Renal pelvis (tissue), 12 donors: Measurements from ENCODE around the gene FAM234A. TPM values are rescaled to one million over a fixed set of nuclear protein-coding genes. Genes with fewer than 3 reads are reported as not detected.
"Not testable (repeated sequence)": the region's sequence is repeated elsewhere in the genome, so short reads cannot be mapped to it uniquely, and the experiment has no call there.

Source experiments
- DNase-seq: peaks from one replicate; pipeline ENCODE4 v3.0.0-alpha.2; 2013
- long read RNA-seq, 16 experiments: transcript quantifications; one replicate each; lab custom pipeline, GENCODE V29; 2026
- polyA plus RNA-seq, 3 donors: library from polyadenylated mRNA; unstranded; fragments of 120-200 nt; gene quantifications; one replicate each; pipeline ENCODE4 v1.2.1, GENCODE V29; 2013; ENCODE audit not compliant: insufficient read length in 3 of 3

Gene FAM234A, protein sequence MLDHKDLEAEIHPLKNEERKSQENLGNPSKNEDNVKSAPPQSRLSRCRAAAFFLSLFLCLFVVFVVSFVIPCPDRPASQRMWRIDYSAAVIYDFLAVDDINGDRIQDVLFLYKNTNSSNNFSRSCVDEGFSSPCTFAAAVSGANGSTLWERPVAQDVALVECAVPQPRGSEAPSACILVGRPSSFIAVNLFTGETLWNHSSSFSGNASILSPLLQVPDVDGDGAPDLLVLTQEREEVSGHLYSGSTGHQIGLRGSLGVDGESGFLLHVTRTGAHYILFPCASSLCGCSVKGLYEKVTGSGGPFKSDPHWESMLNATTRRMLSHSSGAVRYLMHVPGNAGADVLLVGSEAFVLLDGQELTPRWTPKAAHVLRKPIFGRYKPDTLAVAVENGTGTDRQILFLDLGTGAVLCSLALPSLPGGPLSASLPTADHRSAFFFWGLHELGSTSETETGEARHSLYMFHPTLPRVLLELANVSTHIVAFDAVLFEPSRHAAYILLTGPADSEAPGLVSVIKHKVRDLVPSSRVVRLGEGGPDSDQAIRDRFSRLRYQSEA
- 10 to 100 TPM; 85.7 to 90.9 (median 87.4) TPM for polyA plus RNA-seq
- long read RNA-seq, donor 1, transcript FAM234A-203 (13 exons, 3,213 nt), result major isoform, 6 of 11 reads
- long read RNA-seq, donor 1, partial matches to known transcripts, result 0 of 11 reads
- long read RNA-seq, donor 1, other reads (novel, unspliced or antisense), result 5 of 11 reads
- long read RNA-seq, donor 2, transcript FAM234A-203 (13 exons, 3,213 nt), result major isoform, 14 of 32 reads
- long read RNA-seq, donor 2, partial matches to known transcripts, result 17 of 32 reads
- long read RNA-seq, donor 2, other reads (novel, unspliced or antisense), result 0 of 32 reads
- long read RNA-seq, donor 3, transcript FAM234A-203 (13 exons, 3,213 nt), result major isoform, 6 of 6 reads
- long read RNA-seq, donor 3, partial matches to known transcripts, result 0 of 6 reads
- long read RNA-seq, donor 3, other reads (novel, unspliced or antisense), result 0 of 6 reads
- long read RNA-seq, donor 4, transcript FAM234A-203 (13 exons, 3,213 nt), result major isoform, 6 of 12 reads
- long read RNA-seq, donor 4, partial matches to known transcripts, result 6 of 12 reads
- long read RNA-seq, donor 4, other reads (novel, unspliced or antisense), result 0 of 12 reads
- long read RNA-seq, donor 5, partial matches to known transcripts, result 5 of 7 reads
- long read RNA-seq, donor 5, other reads (novel, unspliced or antisense), result 0 of 7 reads
- long read RNA-seq, donor 6, transcript FAM234A-203 (13 exons, 3,213 nt), result major isoform, 7 of 7 reads
- long read RNA-seq, donor 6, partial matches to known transcripts, result 0 of 7 reads
- long read RNA-seq, donor 6, other reads (novel, unspliced or antisense), result 0 of 7 reads
- long read RNA-seq, donor 7, transcript FAM234A-203 (13 exons, 3,213 nt), result major isoform, 7 of 24 reads
- long read RNA-seq, donor 7, partial matches to known transcripts, result 16 of 24 reads
- long read RNA-seq, donor 7, other reads (novel, unspliced or antisense), result 0 of 24 reads
- long read RNA-seq, donor 8, partial matches to known transcripts, result 0 of 1 reads
- long read RNA-seq, donor 8, other reads (novel, unspliced or antisense), result 0 of 1 reads
- long read RNA-seq, donor 9, transcript FAM234A-203 (13 exons, 3,213 nt), result major isoform, 9 of 16 reads
- long read RNA-seq, donor 9, partial matches to known transcripts, result 7 of 16 reads
- long read RNA-seq, donor 9, other reads (novel, unspliced or antisense), result 0 of 16 reads
- long read RNA-seq, donor 10, transcript FAM234A-203 (13 exons, 3,213 nt), result major isoform, 7 of 16 reads
- long read RNA-seq, donor 10, partial matches to known transcripts, result 9 of 16 reads
- long read RNA-seq, donor 10, other reads (novel, unspliced or antisense), result 0 of 16 reads
- long read RNA-seq, donor 11, transcript FAM234A-203 (13 exons, 3,213 nt), result major isoform, 6 of 23 reads
- long read RNA-seq, donor 11, partial matches to known transcripts, result 17 of 23 reads
- long read RNA-seq, donor 11, other reads (novel, unspliced or antisense), result 0 of 23 reads
- long read RNA-seq, donor 12, transcript FAM234A-203 (13 exons, 3,213 nt), result major isoform, 15 of 29 reads
- long read RNA-seq, donor 12, partial matches to known transcripts, result 12 of 29 reads
- long read RNA-seq, donor 12, other reads (novel, unspliced or antisense), result 0 of 29 reads
- long read RNA-seq, donor 13, partial matches to known transcripts, result 0 of 3 reads
- long read RNA-seq, donor 13, other reads (novel, unspliced or antisense), result 0 of 3 reads
- long read RNA-seq, donor 14, result 0 reads
- long read RNA-seq, donor 15, result 0 reads
- long read RNA-seq, donor 16, transcript FAM234A-203 (13 exons, 3,213 nt), result major isoform, 7 of 13 reads
- long read RNA-seq, donor 16, partial matches to known transcripts, result 6 of 13 reads
- long read RNA-seq, donor 16, other reads (novel, unspliced or antisense), result 0 of 13 reads

GRCh38 chr16:234468-235305, at the start of gene FAM234A:
FAM234A (plus strand) TSS chr16:234821; CDS start chr16:254414, 19,593 bp downstream.
- DNase-seq, result peak; percentile 93

- no peak for DNase-seq
Observed at GRCh38 chr16:185213-185612, 49.4 kb upstream of the FAM234A start.

DNA sequence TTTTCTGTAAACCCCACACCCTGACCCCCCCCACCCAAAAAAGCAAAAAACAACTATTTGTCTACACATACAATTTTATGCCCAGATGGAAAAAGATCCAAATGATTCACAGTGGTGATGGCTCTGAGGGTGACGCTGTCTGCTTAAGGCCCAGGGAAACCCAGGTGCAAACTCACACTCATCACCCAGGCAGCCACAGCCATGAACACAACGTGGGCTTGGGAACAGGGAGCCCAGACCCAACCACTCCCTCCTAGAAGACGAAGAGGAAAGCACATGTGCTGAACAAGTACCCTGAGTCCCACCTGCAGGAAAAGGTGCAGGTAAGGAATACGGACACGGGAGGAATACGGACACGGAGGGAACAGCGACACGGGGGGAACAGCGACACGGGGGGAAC, 48.9 kb upstream of the FAM234A start:
- DNase-seq, result no peak

- DNase-seq, result no peak
Observed at GRCh38 chr16:187330-187729, 47.3 kb upstream of the FAM234A start.

DNA sequence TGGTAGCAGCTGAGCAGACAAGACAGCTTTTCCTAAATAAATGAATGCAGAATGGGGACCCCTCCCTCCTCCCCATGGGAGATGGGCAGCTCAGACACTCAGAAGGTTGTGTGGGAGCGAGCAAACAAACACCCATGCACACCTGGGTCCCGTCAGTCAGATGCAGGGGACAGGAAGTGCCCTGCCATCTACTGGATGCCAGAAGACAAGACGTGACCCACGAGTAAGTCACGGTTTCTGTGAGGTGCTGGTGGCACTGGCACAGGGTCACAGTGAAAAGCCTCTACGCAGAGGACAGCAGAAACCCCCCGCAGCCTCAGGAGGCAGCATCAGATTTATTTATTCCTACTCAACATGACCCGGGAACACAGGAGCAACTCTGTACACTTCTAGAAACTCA, 45.9 kb upstream of the FAM234A start:
- DNase-seq, result no peak

GRCh38 chr16:189604-190186, 44.9 kb upstream of the FAM234A start:
- DNase-seq, result no peak

GRCh38 chr16:191831-192230, 42.8 kb upstream of the FAM234A start:
- no peak for DNase-seq

GRCh38 chr16:192686-193085, 41.9 kb upstream of the FAM234A start:
- DNase-seq, result no peak

DNA sequence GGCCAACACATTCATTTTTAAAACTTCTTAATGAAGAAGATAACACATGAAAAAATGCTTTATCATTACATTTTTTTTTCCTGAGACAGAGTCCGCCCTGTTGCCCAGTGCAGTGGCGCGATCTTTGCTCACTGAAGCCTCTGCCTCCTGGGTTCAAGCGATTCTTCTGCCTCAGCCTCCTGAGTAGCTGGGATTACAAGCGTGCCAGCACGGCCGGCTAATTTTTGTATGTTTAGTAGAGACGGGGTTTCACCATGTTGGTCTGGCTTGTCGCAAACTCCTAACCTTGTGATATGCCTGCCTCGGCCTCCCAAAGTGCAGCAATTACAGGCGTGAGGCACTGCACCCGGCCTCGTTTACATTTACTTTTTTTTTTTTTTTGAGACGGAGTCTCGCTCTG, 41.2 kb upstream of the FAM234A start:
- no peak for DNase-seq

GRCh38 chr16:194516-194915, 40.1 kb upstream of the FAM234A start:
- no peak for DNase-seq

DNA sequence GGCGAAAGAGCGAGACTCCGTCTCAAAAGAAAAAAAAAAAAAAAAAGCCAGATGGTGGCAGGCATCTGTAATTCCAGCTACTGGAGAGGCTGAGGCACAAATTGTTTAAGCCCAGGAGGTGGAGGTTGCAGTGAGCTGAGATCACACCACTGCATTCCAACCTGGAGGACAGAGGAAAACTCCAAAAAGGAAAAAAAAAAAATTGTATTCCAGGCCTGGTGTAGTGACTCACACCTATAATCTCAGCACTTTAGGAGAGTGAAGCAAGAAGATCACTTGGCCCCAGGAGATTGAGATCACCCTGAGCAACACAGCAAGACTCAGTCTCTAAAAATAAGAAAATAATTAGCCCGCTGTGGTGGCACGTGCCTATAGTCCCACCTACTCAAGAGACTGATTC, 34.2 kb upstream of the FAM234A start:
- no peak for DNase-seq

DNA sequence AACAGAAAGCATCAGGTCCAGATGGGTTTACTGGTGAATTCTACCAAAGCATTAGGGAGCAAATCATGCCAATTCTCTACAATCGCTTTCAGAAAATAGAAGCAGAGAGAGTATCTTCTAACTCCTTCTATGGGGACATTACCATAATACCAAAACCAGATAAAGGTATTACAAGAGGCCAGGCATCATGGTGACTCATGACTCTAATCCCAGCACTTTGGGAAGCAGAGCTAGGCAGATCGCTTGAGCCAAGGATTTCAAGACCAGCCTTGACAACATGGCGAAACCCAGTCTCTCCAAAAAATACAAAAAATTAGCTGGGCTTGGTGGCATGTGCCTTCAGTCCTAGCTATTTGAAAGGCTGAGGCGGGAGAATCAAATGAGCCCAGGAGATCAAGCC, 31.4 kb upstream of the FAM234A start:
- no peak for DNase-seq

DNA sequence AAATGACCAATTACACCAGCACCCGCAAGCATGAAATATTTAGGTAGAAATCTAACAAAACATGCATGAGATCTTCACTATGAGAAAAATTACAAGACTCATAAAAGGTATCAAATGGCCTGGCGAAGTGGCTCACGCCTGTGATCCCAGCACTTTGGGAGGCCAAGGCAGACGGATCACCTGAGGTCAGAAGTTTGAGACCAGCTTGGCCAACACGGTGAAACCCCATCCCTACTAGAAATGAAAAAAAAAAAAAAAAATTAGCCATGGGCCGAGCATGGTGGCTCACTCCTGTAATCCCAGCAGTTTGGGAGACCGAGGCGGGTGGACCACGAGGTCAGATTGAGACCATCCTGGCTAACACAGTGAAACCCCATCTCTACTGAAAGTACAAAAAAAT, 30.6 kb upstream of the FAM234A start:
- DNase-seq, result not testable (repeated sequence)

GRCh38 chr16:209359-209758, 25.3 kb upstream of the FAM234A start:
- not testable (repeated sequence) for DNase-seq

DNA sequence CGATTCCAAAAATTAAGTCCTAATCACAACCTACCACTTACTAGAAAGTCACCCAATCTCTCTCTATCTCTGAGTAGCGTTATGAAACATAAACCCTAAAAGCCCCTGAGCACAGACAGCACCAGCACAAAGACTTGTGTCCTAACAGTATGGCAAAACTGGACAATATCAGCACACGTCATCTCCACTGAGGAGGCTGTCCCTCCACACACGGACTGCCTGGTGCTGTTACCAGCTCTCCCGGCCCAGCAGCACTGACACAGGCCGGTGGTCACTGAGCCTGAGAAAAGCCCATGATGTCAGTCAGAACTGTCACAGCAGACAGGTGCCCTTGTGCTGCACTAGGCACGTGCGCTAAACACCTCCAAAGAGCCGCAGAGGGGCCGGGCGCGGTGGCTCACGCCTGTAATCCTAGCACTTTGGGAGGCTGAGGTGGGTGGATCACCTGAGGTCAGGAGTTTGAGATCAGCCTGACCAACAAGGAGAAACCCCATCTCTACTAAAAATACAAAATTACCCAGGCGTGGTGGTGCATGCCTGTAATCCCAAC, 22.9 kb upstream of the FAM234A start:
- not testable (repeated sequence) for DNase-seq

DNA sequence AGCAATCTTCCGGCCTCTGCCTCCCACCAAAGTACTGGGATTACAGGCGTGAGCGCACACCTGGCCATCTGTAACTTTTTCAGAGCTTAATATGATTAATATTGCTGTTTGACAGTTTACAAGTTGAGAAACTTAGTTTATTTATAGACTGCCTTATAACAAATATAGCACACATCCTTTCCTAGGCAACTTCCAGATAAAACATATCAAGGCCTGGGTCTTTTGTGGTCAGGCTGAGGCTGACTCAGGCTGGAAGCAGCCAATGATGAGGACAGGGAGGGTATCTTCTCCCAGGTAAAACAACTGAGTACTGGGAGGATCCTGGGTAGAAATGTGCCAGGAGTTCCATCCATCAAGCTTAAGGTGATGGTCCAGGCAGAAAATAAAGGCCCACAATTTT, 21.6 kb upstream of the FAM234A start:
- DNase-seq, result no peak

DNA sequence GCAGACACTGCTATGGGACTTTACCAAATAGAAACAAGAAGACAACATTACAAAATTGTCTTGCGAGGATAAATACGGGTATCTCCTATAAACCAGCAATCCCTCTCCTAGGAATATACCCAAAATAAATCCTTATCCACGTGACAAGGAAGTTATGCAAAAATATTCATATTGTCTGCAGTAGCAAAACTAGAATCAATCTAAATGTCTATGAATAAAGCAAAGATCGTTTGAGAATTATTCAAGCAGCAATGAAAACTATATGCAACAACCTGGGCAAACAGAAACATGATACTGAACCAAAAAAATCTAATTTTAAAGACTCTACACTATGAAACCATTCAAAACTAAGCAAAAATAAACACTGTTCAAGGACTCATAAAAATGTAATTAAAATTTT, 14.6 kb upstream of the FAM234A start:
- DNase-seq, result no peak
